SK-N-SH (cell line): ENCODE measurements around the gene OR5A2. TPM values are rescaled to one million over a fixed set of nuclear protein-coding genes. Genes with fewer than 3 reads are reported as not detected.

Source experiments
- CTCF ChIA-PET: fragments of 300-600, 350-600 bp; formaldehyde crosslinking; extraction: SDS; loops from one replicate; lab custom pipeline; 2021; lab: Yijun Ruan, JAX
- POLR2A ChIA-PET: fragments of 350-600 bp; sonication (Branson Sonifier 250); formaldehyde crosslinking; extraction: SDS; loops from one replicate; lab custom pipeline; 2020; ENCODE audit warnings: antibody characterized with exemption, inconsistent platforms; lab: Yijun Ruan, JAX
- DNase-seq: peaks from one replicate; pipeline ENCODE4 v3.0.0; 2012
- H2AFZ ChIP-seq: fragments of 200-600 bp; sonication (generic); 2 replicates; pipeline ENCODE4 v1.8.1; 2016; ENCODE audit warnings: antibody characterized with exemption, mild to moderate bottlenecking, low read depth
- H3F3A ChIP-seq: fragments of 200-600 bp; sonication (generic); replicated peaks from 2 replicates; pipeline ENCODE3; 2016; ENCODE audit warnings: antibody characterized with exemption, mild to moderate bottlenecking; ENCODE audit not compliant: insufficient read depth
- H3K27ac ChIP-seq, 2 experiments: fragments of 200-500 bp in 1 of 2; fragments of 200-600 bp in 1 of 2; sonication (Bioruptor generic) in 1 of 2; sonication (generic), shearing (Covaris generic) in 1 of 2; 2 replicates each; pipeline versions ENCODE4 v1.5.1 to v1.6.1; 2014 to 2016; ENCODE audit warnings: low read depth in 2 of 2, inconsistent platforms in 1 of 2, low read length in 1 of 2, mild to moderate bottlenecking in 1 of 2, mixed read lengths in 1 of 2
- H3K27me3 ChIP-seq: fragments of 200-600 bp; sonication (generic), shearing (Covaris generic); 2 replicates; pipeline ENCODE4 v1.6.1; 2016; ENCODE audit warnings: mixed run types; ENCODE audit not compliant: insufficient read depth
- H3K36me3 ChIP-seq, 2 experiments: fragments of 200-500 bp in 1 of 2; fragments of 200-600 bp in 1 of 2; sonication (Bioruptor generic) in 1 of 2; sonication (generic) in 1 of 2; replicated peaks in 1 of 2; 2 replicates each; pipeline versions ENCODE3 to v1.5.1; 2014 to 2016; ENCODE audit warnings: low read length in 1 of 2, mild to moderate bottlenecking in 1 of 2; ENCODE audit not compliant: insufficient read depth in 2 of 2, control insufficient read depth in 1 of 2
- H3K4me1 ChIP-seq, 2 experiments: fragments of 200-500 bp in 1 of 2; fragments of 200-600 bp in 1 of 2; sonication (Bioruptor generic) in 1 of 2; sonication (generic), shearing (Covaris generic) in 1 of 2; 2 replicates each; pipeline versions ENCODE4 v1.5.1 to v1.6.1; 2014 to 2016; ENCODE audit warnings: low read depth in 1 of 2, low read length in 1 of 2, mixed run types in 1 of 2; ENCODE audit not compliant: insufficient read depth in 2 of 2, control insufficient read depth in 1 of 2
- H3K4me2 ChIP-seq: fragments of 200-600 bp; sonication (generic), shearing (Covaris generic); 2 replicates; pipeline ENCODE4 v1.6.1; 2017; ENCODE audit warnings: mixed run types
- H3K4me3 ChIP-seq, 2 experiments: fragments of 200-500 bp in 1 of 2; fragments of 200-600 bp in 1 of 2; sonication (Bioruptor generic) in 1 of 2; sonication (generic), shearing (Covaris generic) in 1 of 2; 2 replicates each; pipeline versions ENCODE4 v1.5.1 to v1.8.1; 2014 to 2016; ENCODE audit warnings: low read depth in 2 of 2, inconsistent platforms in 1 of 2, low read length in 1 of 2, mild to moderate bottlenecking in 1 of 2, mixed read lengths in 1 of 2, moderate library complexity in 1 of 2
- H3K79me2 ChIP-seq: fragments of 200-600 bp; sonication (generic); 2 replicates; pipeline ENCODE4 v1.8.1; 2017; ENCODE audit warnings: mild to moderate bottlenecking; ENCODE audit not compliant: insufficient read depth
- H3K9ac ChIP-seq: fragments of 200-600 bp; sonication (generic); 2 replicates; pipeline ENCODE4 v1.6.1; 2017; ENCODE audit warnings: mixed run types
- H3K9me2 ChIP-seq: fragments of 200-600 bp; sonication (generic); 2 replicates; pipeline ENCODE4 v1.6.1; 2017; ENCODE audit warnings: mixed run types
- H3K9me3 ChIP-seq: fragments of 200-600 bp; sonication (generic); 2 replicates; pipeline ENCODE4 v1.6.1; 2017; ENCODE audit warnings: mixed run types, mild to moderate bottlenecking, moderate library complexity
- H4K20me1 ChIP-seq: fragments of 200-600 bp; sonication (generic); 2 replicates; pipeline ENCODE4 v1.6.1; 2017; ENCODE audit warnings: mild to moderate bottlenecking, mixed run types; ENCODE audit not compliant: insufficient read depth
- CHD2 ChIP-seq: fragments of 150-350 bp; IDR thresholded peaks from 2 replicates; pipeline ENCODE4 v1.6.1; 2018; ENCODE audit warnings: low read length; ENCODE audit not compliant: partially characterized antibody
- ELF1 ChIP-seq: IDR thresholded peaks from 2 replicates; pipeline ENCODE4 v1.4.0; 2012
- EP300 ChIP-seq, 2 experiments: IDR thresholded peaks; 2 replicates each; pipeline versions ENCODE4 v1.4.0 to v1.6.1; 2012; ENCODE audit warnings: borderline replicate concordance in 1 of 2, low read depth in 1 of 2, low read length in 1 of 2
- EZH2phosphoT487 ChIP-seq: fragments of 200-600 bp; sonication (generic); IDR thresholded peaks from 2 replicates; pipeline ENCODE4 v1.6.1; 2017; ENCODE audit warnings: low read depth, mixed run types, mild to moderate bottlenecking, antibody characterized with exemption, moderate library complexity, borderline replicate concordance
- FOSL2 ChIP-seq: IDR thresholded peaks from 2 replicates; pipeline ENCODE4 v1.4.0; 2012; ENCODE audit warnings: low read depth, mild to moderate bottlenecking, moderate library complexity, borderline replicate concordance
- FOXJ3 ChIP-seq: sonication (generic); formaldehyde crosslinking; IDR thresholded peaks from 2 replicates; pipeline ENCODE4 v1.5.1; 2020; ENCODE audit warnings: mild to moderate bottlenecking, missing genetic modification reagents
- FOXM1 ChIP-seq: IDR thresholded peaks from 2 replicates; pipeline ENCODE4 v1.4.0; 2012; ENCODE audit warnings: low read depth, mild to moderate bottlenecking
- GABPA ChIP-seq: IDR thresholded peaks from 2 replicates; pipeline ENCODE4 v1.4.0; 2012; ENCODE audit warnings: low read depth, mild to moderate bottlenecking
- MEF2A ChIP-seq: IDR thresholded peaks from 2 replicates; pipeline ENCODE4 v1.4.0; 2012; ENCODE audit warnings: low read depth, borderline replicate concordance
- MXI1 ChIP-seq: IDR thresholded peaks from 2 replicates; pipeline ENCODE4 v1.6.1; 2012; ENCODE audit warnings: mild to moderate bottlenecking, low read depth, low read length, improper control_type of control experiment
- NFIC ChIP-seq: IDR thresholded peaks from 2 replicates; pipeline ENCODE4 v1.4.0; 2012; ENCODE audit warnings: borderline replicate concordance
- NRF1 ChIP-seq: IDR thresholded peaks from 2 replicates; pipeline ENCODE4 v1.6.1; 2012; ENCODE audit warnings: low read depth, mild to moderate bottlenecking, low read length
- POLR2AphosphoS5 ChIP-seq: IDR thresholded peaks from 2 replicates; pipeline ENCODE4 v1.6.1; 2012; ENCODE audit warnings: low read depth, low read length
- RAD21 ChIP-seq: IDR thresholded peaks from 2 replicates; pipeline ENCODE4 v1.6.1; 2012; ENCODE audit warnings: mild to moderate bottlenecking, low read length
- RFX5 ChIP-seq: IDR thresholded peaks from 2 replicates; pipeline ENCODE4 v1.6.1; 2012; ENCODE audit warnings: mild to moderate bottlenecking, improper control_type of control experiment, low read length
- RXRA ChIP-seq: IDR thresholded peaks from 2 replicates; pipeline ENCODE4 v1.4.0; 2012; ENCODE audit warnings: low read depth, mild to moderate bottlenecking, borderline replicate concordance
- SIN3A ChIP-seq: IDR thresholded peaks from 2 replicates; pipeline ENCODE4 v1.6.1; 2012; ENCODE audit warnings: low read depth, mild to moderate bottlenecking, low read length, moderate library complexity, borderline replicate concordance
- TAF1 ChIP-seq: IDR thresholded peaks from 2 replicates; pipeline ENCODE4 v1.6.1; 2012; ENCODE audit warnings: low read depth, mild to moderate bottlenecking, low read length, moderate library complexity, borderline replicate concordance
- TCF12 ChIP-seq: IDR thresholded peaks from 2 replicates; pipeline ENCODE4 v1.4.0; 2012
- TEAD4 ChIP-seq: IDR thresholded peaks from 2 replicates; pipeline ENCODE4 v1.4.0; 2012; ENCODE audit warnings: mild to moderate bottlenecking, borderline replicate concordance; ENCODE audit not compliant: insufficient read depth
- YY1 ChIP-seq: IDR thresholded peaks from 2 replicates; pipeline ENCODE4 v1.4.0; 2012; ENCODE audit warnings: low read depth, mild to moderate bottlenecking
- WGBS: methylation state at CpG from one replicate; pipeline ENCODE4 v1.1.6; 2017; ENCODE audit warnings: low lambda C conversion rate; 5-methylcytosine and 5-hydroxymethylcytosine counted together
- polyA plus RNA-seq, 3 experiments: library from polyadenylated mRNA; depleted of rRNA; stranded (reverse); fragments of >200 nt; gene quantifications; 2 replicates each; pipeline ENCODE4 v1.2.3, GENCODE V29; 2012
- TF ChIP-seq, protein P1 (sequence below): IDR thresholded peaks from 2 replicates; pipeline ENCODE4 v1.6.1; 2012; ENCODE audit warnings: mild to moderate bottlenecking, low read depth, low read length, moderate library complexity
- TF ChIP-seq, protein P2 (sequence below): IDR thresholded peaks from 2 replicates; pipeline ENCODE4 v1.4.0; 2012; ENCODE audit warnings: low read depth, borderline replicate concordance
- TF ChIP-seq, protein P3 (sequence below): IDR thresholded peaks from 2 replicates; pipeline ENCODE4; 2012
- TF ChIP-seq, protein P4 (sequence below): fragments of 150-350 bp; IDR thresholded peaks from 2 replicates; pipeline ENCODE4 v1.6.1; 2017; ENCODE audit warnings: antibody characterized with exemption, low read length, low read depth, borderline replicate concordance

Gene OR5A2
- polyA plus RNA-seq, 1 of the 3 experiments (the other 2 are of a cell fraction), result not detected

DNA sequence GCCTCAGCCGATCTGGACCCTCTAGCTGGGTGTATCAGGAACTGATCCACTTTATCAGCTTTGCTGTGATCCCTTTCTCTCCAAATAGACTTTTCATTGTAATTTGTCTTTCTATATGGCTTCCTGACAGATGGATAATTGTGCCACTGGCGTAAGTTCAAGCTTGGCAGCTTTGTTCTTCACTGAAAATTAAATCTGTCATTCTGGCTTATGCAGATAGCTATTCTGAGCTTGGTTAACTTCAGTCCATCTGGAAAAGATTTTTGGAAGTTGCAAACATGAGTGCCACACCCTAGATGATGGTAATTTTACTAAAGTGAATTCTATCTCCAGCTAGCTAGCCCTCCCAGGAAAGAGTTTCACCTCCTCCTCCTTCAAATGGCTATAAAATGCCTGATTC lies 8.1 kb downstream of the OR5A2 start:
- no peaks in the 10 kb centered on the region for H3K36me3 ChIP-seq
- no peak overlapping the region for H3K4me2 ChIP-seq
- H3K9me3 ChIP-seq, result no peaks in the 10 kb centered on the region
- 2% methylated on average over 2 of the region's 2 CpGs for WGBS
- ChIA-PET POLR2A (no interaction called here), CTCF (interaction anchor here (1.3 kb wide), 2 partner anchors 11 kb away, joined by 3 to 5 read pairs; no protein-coding TSS in a partner anchor)
- no peaks in the 10 kb centered on the region for H3K27me3 ChIP-seq
- H3K27ac ChIP-seq, result no peak overlapping the region
- TF ChIP-seq POLR2AphosphoS5 (no peak), FOXM1 (no peak), FOSL2 (no peak), MXI1 (no peak), CHD2 (no peak), RXRA (no peak), RFX5 (no peak), FOXJ3 (CRISPR knock-in tag) (no peak), NFIC (no peak)
- TF ChIP-seq, protein P1, sequence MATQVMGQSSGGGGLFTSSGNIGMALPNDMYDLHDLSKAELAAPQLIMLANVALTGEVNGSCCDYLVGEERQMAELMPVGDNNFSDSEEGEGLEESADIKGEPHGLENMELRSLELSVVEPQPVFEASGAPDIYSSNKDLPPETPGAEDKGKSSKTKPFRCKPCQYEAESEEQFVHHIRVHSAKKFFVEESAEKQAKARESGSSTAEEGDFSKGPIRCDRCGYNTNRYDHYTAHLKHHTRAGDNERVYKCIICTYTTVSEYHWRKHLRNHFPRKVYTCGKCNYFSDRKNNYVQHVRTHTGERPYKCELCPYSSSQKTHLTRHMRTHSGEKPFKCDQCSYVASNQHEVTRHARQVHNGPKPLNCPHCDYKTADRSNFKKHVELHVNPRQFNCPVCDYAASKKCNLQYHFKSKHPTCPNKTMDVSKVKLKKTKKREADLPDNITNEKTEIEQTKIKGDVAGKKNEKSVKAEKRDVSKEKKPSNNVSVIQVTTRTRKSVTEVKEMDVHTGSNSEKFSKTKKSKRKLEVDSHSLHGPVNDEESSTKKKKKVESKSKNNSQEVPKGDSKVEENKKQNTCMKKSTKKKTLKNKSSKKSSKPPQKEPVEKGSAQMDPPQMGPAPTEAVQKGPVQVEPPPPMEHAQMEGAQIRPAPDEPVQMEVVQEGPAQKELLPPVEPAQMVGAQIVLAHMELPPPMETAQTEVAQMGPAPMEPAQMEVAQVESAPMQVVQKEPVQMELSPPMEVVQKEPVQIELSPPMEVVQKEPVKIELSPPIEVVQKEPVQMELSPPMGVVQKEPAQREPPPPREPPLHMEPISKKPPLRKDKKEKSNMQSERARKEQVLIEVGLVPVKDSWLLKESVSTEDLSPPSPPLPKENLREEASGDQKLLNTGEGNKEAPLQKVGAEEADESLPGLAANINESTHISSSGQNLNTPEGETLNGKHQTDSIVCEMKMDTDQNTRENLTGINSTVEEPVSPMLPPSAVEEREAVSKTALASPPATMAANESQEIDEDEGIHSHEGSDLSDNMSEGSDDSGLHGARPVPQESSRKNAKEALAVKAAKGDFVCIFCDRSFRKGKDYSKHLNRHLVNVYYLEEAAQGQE, result no peak
- H3K4me1 ChIP-seq, result no peaks in the 10 kb centered on the region
- no peak for DNase-seq
- no peak overlapping the region for H3K9ac ChIP-seq
- H3K9me2 ChIP-seq, result no peaks in the 10 kb centered on the region
- H2AFZ ChIP-seq, result no peak overlapping the region
- no peaks in the 10 kb centered on the region for H3K79me2 ChIP-seq
- no peaks in the 10 kb centered on the region for H3F3A ChIP-seq
- H3K4me3 ChIP-seq, result no peak overlapping the region
- no peaks in the 10 kb centered on the region for H4K20me1 ChIP-seq

DNA sequence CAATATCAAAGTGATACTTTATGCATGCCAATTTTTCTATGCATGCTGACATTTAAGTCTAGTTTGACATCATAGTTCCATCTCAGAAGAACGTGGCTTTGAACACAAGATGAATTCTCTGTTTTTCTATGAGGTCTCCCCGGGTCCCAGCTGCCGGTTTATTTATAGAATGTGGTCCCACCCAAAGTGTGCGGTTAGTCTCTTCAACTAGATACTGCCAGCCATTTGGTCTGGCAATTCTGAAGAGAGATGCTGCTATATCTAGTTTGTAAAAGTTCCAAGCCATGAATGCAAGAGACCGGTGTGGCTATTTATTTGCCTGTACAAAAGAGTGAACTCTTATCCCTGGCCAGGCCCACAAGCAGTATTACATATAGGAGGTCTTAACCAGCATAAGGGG lies 9.2 kb downstream of the OR5A2 start:
- H3K79me2 ChIP-seq, result no peaks in the 10 kb centered on the region
- H3K27ac ChIP-seq, result no peak overlapping the region
- no peak overlapping the region for H2AFZ ChIP-seq
- no peak for DNase-seq
- no peaks in the 10 kb centered on the region for H3K9me3 ChIP-seq
- H3K9ac ChIP-seq, result no peak overlapping the region
- CTCF ChIA-PET, result interaction anchor here (1.3 kb wide), 1 partner anchor 13 kb away, joined by 5 read pairs; no protein-coding TSS in a partner anchor
- POLR2A ChIA-PET, result no interaction called here
- TF ChIP-seq EZH2phosphoT487, result no peak
- TF ChIP-seq TEAD4, result no peak
- TF ChIP-seq YY1, result no peak
- no peak for TF ChIP-seq POLR2AphosphoS5
- TF ChIP-seq EP300 (IDR thresholded peaks at IDR 0.05; ENCODE audit: borderline replicate concordance in 1 of 2, low read depth in 1 of 2, low read length in 1 of 2), result no peak
- TF ChIP-seq MEF2A, result no peak
- TF ChIP-seq NRF1, result no peak
- no peak for TF ChIP-seq FOSL2
- TF ChIP-seq GABPA, result no peak
- TF ChIP-seq RAD21, result no peak
- no peak for TF ChIP-seq NFIC
- TF ChIP-seq TCF12, result no peak
- TF ChIP-seq, protein P2, sequence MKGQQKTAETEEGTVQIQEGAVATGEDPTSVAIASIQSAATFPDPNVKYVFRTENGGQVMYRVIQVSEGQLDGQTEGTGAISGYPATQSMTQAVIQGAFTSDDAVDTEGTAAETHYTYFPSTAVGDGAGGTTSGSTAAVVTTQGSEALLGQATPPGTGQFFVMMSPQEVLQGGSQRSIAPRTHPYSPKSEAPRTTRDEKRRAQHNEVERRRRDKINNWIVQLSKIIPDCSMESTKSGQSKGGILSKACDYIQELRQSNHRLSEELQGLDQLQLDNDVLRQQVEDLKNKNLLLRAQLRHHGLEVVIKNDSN, result no peak
- TF ChIP-seq, protein P3, sequence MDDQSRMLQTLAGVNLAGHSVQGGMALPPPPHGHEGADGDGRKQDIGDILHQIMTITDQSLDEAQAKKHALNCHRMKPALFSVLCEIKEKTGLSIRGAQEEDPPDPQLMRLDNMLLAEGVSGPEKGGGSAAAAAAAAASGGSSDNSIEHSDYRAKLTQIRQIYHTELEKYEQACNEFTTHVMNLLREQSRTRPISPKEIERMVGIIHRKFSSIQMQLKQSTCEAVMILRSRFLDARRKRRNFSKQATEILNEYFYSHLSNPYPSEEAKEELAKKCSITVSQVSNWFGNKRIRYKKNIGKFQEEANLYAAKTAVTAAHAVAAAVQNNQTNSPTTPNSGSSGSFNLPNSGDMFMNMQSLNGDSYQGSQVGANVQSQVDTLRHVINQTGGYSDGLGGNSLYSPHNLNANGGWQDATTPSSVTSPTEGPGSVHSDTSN, result no peak
- TF ChIP-seq, protein P4, sequence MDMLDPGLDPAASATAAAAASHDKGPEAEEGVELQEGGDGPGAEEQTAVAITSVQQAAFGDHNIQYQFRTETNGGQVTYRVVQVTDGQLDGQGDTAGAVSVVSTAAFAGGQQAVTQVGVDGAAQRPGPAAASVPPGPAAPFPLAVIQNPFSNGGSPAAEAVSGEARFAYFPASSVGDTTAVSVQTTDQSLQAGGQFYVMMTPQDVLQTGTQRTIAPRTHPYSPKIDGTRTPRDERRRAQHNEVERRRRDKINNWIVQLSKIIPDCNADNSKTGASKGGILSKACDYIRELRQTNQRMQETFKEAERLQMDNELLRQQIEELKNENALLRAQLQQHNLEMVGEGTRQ, result no peak
- TF ChIP-seq TAF1, result no peak
- TF ChIP-seq ELF1, result no peak
- TF ChIP-seq SIN3A, result no peak
- TF ChIP-seq, all 33 proteins: peak for 0
- no peak overlapping the region for H3K4me2 ChIP-seq
- no peaks in the 10 kb centered on the region for H3F3A ChIP-seq
- H3K27me3 ChIP-seq, result no peaks in the 10 kb centered on the region
- no peaks in the 10 kb centered on the region for H3K4me1 ChIP-seq
- H3K4me3 ChIP-seq, result no peak overlapping the region
- H3K9me2 ChIP-seq, result no peaks in the 10 kb centered on the region
- H3K36me3 ChIP-seq, result no peaks in the 10 kb centered on the region
- WGBS, result 20% methylated on average over 5 of the region's 5 CpGs
- H4K20me1 ChIP-seq, result no peaks in the 10 kb centered on the region
